ENCODE results near the gene UQCC3.
A peak's percentile ranks its signal among the peaks of the same experiment; 100 is the strongest.
"Not testable (repeated sequence)": the region's sequence is repeated elsewhere in the genome, so short reads cannot be mapped to it uniquely, and the experiment has no call there.

The UQCC3 gene

GRCh38 chr11:62645946-62646824 lies 25.3 kb upstream of the UQCC3 start, which contains the start of gene GANAB:
TSS of gene GANAB (minus strand) at chr11:62646613. CDS start at chr11:62646599, 14 bp downstream.
- peak within 1 kb of the TSS; percentile 91 for H3K4me3 ChIP-seq (ENCODE audit: low read depth, low read length)
- TF ChIP-seq CTCF (IDR thresholded peaks at IDR 0.05; ENCODE audit: borderline replicate concordance, insufficient read depth, low read depth, low read length): no peak

GRCh38 chr11:62646825-62647608 lies 24.5 kb upstream of the UQCC3 start:
- no peak for TF ChIP-seq CTCF (IDR thresholded peaks at IDR 0.05; ENCODE audit: borderline replicate concordance, insufficient read depth, low read depth, low read length)
- no peak overlapping the region for H3K4me3 ChIP-seq (ENCODE audit: low read depth, low read length)

GRCh38 chr11:62647609-62648005 lies 23.9 kb upstream of the UQCC3 start:
- no peak for TF ChIP-seq CTCF (IDR thresholded peaks at IDR 0.05; ENCODE audit: borderline replicate concordance, insufficient read depth, low read depth, low read length)
- H3K4me3 ChIP-seq (ENCODE audit: low read depth, low read length): no peak overlapping the region

- TF ChIP-seq CTCF (IDR thresholded peaks at IDR 0.05; ENCODE audit: borderline replicate concordance, insufficient read depth, low read depth, low read length): no peak
Measured at GRCh38 chr11:62648185-62648966, 23.1 kb upstream of the UQCC3 start.

GRCh38 chr11:62648967-62649364 lies 22.5 kb upstream of the UQCC3 start:
- H3K4me3 ChIP-seq (ENCODE audit: low read depth, low read length): no peak overlapping the region
- TF ChIP-seq CTCF (IDR thresholded peaks at IDR 0.05; ENCODE audit: borderline replicate concordance, insufficient read depth, low read depth, low read length): no peak

More at GRCh38 chr11:62648185-62648966, 23.1 kb upstream of the UQCC3 start:
- H3K4me3 ChIP-seq (ENCODE audit: low read depth, low read length): no peak overlapping the region

- no peak for TF ChIP-seq CTCF (IDR thresholded peaks at IDR 0.05; ENCODE audit: borderline replicate concordance, insufficient read depth, low read depth, low read length)
- H3K4me3 ChIP-seq (ENCODE audit: low read depth, low read length): no peak overlapping the region
Measured at GRCh38 chr11:62649486-62649885, 22.0 kb upstream of the UQCC3 start.

GRCh38 chr11:62650283-62650682 lies 21.2 kb upstream of the UQCC3 start:
- H3K4me3 ChIP-seq (ENCODE audit: low read depth, low read length): not testable (repeated sequence)

Data from GM12875 (cell line).